ENCODE data around the gene C1QTNF4. TPM values are rescaled to one million over a fixed set of nuclear protein-coding genes. Genes with fewer than 3 reads are reported as not detected.

The C1QTNF4 gene
- polyA plus RNA-seq, 1 experiment, result 0.05 TPM

DNA sequence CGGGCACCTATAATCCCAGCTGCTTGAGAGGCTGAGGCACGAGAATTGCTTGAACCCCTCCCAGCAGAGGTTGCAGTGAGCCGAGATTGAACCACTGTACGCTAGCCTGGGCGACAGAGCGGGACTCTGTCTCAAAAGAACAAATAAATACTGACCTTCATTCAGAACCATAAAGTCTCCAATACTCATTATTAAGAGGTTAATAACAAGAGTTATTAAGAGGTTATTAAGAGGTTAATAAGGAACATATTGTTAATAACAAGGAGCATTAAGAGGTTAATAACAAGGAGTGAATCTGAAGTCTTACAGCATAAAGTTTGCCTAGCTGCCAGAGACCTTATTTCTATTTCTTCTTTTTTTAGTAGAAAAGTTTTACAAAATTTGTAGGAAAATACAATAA lies 48.9 kb downstream of the C1QTNF4 start:
- ChIA-PET CTCF (interaction anchor here (1.3 kb wide), 1 partner anchor 9 kb away, joined by 6 read pairs; no protein-coding TSS in a partner anchor), POLR2A (no interaction called here)
- TF ChIP-seq, protein P1, sequence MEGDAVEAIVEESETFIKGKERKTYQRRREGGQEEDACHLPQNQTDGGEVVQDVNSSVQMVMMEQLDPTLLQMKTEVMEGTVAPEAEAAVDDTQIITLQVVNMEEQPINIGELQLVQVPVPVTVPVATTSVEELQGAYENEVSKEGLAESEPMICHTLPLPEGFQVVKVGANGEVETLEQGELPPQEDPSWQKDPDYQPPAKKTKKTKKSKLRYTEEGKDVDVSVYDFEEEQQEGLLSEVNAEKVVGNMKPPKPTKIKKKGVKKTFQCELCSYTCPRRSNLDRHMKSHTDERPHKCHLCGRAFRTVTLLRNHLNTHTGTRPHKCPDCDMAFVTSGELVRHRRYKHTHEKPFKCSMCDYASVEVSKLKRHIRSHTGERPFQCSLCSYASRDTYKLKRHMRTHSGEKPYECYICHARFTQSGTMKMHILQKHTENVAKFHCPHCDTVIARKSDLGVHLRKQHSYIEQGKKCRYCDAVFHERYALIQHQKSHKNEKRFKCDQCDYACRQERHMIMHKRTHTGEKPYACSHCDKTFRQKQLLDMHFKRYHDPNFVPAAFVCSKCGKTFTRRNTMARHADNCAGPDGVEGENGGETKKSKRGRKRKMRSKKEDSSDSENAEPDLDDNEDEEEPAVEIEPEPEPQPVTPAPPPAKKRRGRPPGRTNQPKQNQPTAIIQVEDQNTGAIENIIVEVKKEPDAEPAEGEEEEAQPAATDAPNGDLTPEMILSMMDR (IDR thresholded peaks at IDR 0.05; ENCODE audit: insufficient read depth, low read depth, low read length), result no peak
- Histone ChIP-seq H3K36me3 (ENCODE audit: control insufficient read depth, insufficient read depth, low read length) (no peaks in the 10 kb centered on the region), H3K4me3 (ENCODE audit: low read depth, low read length) (no peak overlapping the region), H3K27me3 (ENCODE audit: control insufficient read depth, insufficient read depth, low read length) (no peaks in the 10 kb centered on the region)
- DNase-seq (ENCODE audit: low read depth), result no peak

DNA sequence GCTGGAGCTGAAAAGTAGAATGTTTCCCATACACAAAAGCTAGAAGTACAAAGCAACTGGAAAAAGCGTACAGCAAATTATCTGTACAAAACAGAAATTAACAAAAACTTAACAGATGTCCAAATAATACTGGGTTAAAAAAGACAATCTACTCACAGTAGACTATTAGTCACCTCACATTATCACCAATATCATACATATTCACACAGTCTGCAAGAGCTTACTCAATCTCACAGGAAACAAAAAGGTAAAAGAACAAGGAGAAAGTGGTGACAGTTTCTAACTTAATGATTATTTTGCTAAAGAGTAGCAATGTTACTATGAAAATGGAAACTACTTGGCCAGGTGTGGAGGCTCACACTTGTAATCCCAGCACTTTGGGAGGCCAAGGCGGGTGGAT lies 53.1 kb downstream of the C1QTNF4 start:
- TF ChIP-seq, protein P1 (IDR thresholded peaks at IDR 0.05; ENCODE audit: insufficient read depth, low read depth, low read length), result no peak

DNA sequence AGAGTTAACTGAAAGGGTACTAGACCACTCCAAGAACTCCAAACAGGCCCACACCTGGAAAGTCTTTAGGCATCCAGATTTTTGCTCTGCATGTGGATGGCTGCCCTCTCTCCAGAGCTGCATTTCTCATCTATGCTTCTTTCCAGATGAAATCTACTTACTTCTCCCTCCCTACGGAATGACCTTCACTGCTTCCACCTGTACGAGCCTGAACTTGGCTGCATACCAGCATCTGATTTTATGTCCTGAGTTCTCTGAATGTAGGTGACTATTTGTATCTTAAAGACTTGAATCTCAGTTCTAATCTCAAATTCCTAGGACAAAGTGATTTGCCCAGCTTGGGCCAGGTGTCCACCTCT lies 54.6 kb downstream of the C1QTNF4 start:
- Histone ChIP-seq H3K36me3 (ENCODE audit: control insufficient read depth, insufficient read depth, low read length) (no peaks in the 10 kb centered on the region), H3K4me3 (ENCODE audit: low read depth, low read length) (no peak overlapping the region), H3K27me3 (ENCODE audit: control insufficient read depth, insufficient read depth, low read length) (no peaks in the 10 kb centered on the region)
- ChIA-PET POLR2A (no interaction called here), CTCF (interaction anchor here (0.6 to 8.9 kb wide), 3 partner anchors 13 to 696 kb away, joined by 3 to 45 read pairs (median 5); partner anchors contain the start of gene CELF1)
- TF ChIP-seq, protein P1 (IDR thresholded peaks at IDR 0.05; ENCODE audit: insufficient read depth, low read depth, low read length), result no peak
- no peak for DNase-seq (ENCODE audit: low read depth)

More for the DNA sequence above, 53.1 kb downstream of the C1QTNF4 start:
- H3K4me3 ChIP-seq (ENCODE audit: low read depth, low read length), result no peak overlapping the region
- no peaks in the 10 kb centered on the region for H3K27me3 ChIP-seq (ENCODE audit: control insufficient read depth, insufficient read depth, low read length)
- H3K36me3 ChIP-seq (ENCODE audit: control insufficient read depth, insufficient read depth, low read length), result no peaks in the 10 kb centered on the region
- ChIA-PET CTCF (interaction anchor here (1.2 to 8.9 kb wide), 3 partner anchors 11 to 16 kb away, joined by 3 to 45 read pairs (median 5); partner anchors contain the start of gene CELF1), POLR2A (no interaction called here)
- no peak for DNase-seq (ENCODE audit: low read depth)

Small RNAs within 50 kb of the gene (small RNA-seq; reads per million reads assigned to genes)
- gene RN7SL652P (ENCODE audit: insufficient read length, low read depth, low replicate concordance) (not detected), gene RNU5E-10P (ENCODE audit: insufficient read length, low read depth, low replicate concordance) (not detected)

Other genes with a start within 250 kb of the C1QTNF4 start
- not detected in 2 replicates for gene MYBPC3, start 241.7 kb downstream of the C1QTNF4 start, polyA plus RNA-seq (2011; rRNA removed)
- gene SPI1, start 215.9 kb downstream of the C1QTNF4 start, polyA plus RNA-seq (2011; rRNA removed), result not detected in 2 replicates
- gene SLC39A13, start 185.8 kb downstream of the C1QTNF4 start, polyA plus RNA-seq (2011; rRNA removed), result 59.7 and 108 TPM in 2 replicates
- gene PSMC3, start 168.0 kb downstream of the C1QTNF4 start, polyA plus RNA-seq (2011; rRNA removed), result 187 and 191 TPM in 2 replicates
- 0.10 and 0.12 TPM in 2 replicates for gene RAPSN, start 145.3 kb downstream of the C1QTNF4 start, polyA plus RNA-seq (2011; rRNA removed)
- gene CELF1, start 41.3 kb downstream of the C1QTNF4 start, polyA plus RNA-seq (2011; rRNA removed), result 73.5 and 85.4 TPM in 2 replicates
- 61.9 and 69.4 TPM in 2 replicates for gene PTPMT1, start 28.8 kb downstream of the C1QTNF4 start, polyA plus RNA-seq (2011; rRNA removed)
- 21.9 and 25.5 TPM in 2 replicates for gene KBTBD4, start 15.4 kb downstream of the C1QTNF4 start, polyA plus RNA-seq (2011; rRNA removed)
- gene NDUFS3, start 15.3 kb downstream of the C1QTNF4 start, polyA plus RNA-seq (2011; rRNA removed), result 85.5 and 98.0 TPM in 2 replicates
- not detected in 2 replicates for gene FAM180B, start 7.7 kb downstream of the C1QTNF4 start, polyA plus RNA-seq (2011; rRNA removed)
- 104 and 157 TPM in 2 replicates for gene MTCH2, start 48.1 kb upstream of the C1QTNF4 start, polyA plus RNA-seq (2011; rRNA removed)
- 1.5 and 1.7 TPM in 2 replicates for gene AGBL2, start 121.0 kb upstream of the C1QTNF4 start, polyA plus RNA-seq (2011; rRNA removed)
- gene FNBP4, start 172.9 kb upstream of the C1QTNF4 start, polyA plus RNA-seq (2011; rRNA removed), result 60.8 and 62.6 TPM in 2 replicates

All from BJ (cell line).